MCF 10A (cell line): ENCODE measurements around the gene USF3. TPM values are rescaled to one million over a fixed set of nuclear protein-coding genes. Genes with fewer than 3 reads are reported as not detected.

Experiments used
- Bru-seq: library from RNA; stranded (reverse); fragments of 400-500 nt; gene quantifications from one replicate; lab custom pipeline; 2021; lab: Mats Ljungman, UMichigan
- BruChase-seq, 2 experiments: library from RNA; stranded (reverse); fragments of 400-500 nt; gene quantifications; one replicate each; lab custom pipeline; 2021; lab: Mats Ljungman, UMichigan
- BruUV-seq: library from RNA; stranded (reverse); fragments of 400-500 nt; replicated peaks from 2 replicates; lab custom pipeline; 2021; lab: Mats Ljungman, UMichigan
- CTCF ChIA-PET: fragments of 300-600 bp; sonication (Branson Sonifier 250); formaldehyde crosslinking; extraction: SDS; loops from one replicate; lab custom pipeline; 2021; ENCODE audit warnings: antibody characterized with exemption, inconsistent platforms; lab: Yijun Ruan, JAX
- POLR2A ChIA-PET: fragments of 300-600, 350-650 bp; sonication (Branson Sonifier 250); formaldehyde crosslinking; extraction: SDS; loops from one replicate; lab custom pipeline; 2020; ENCODE audit warnings: antibody characterized with exemption, inconsistent platforms; lab: Yijun Ruan, JAX
- DNase-seq: peaks from one replicate; pipeline ENCODE4 v3.0.0-alpha.2; 2018; ENCODE audit not compliant: unreplicated experiment
- H3K27ac Mint-ChIP-seq: one replicate; pipeline ENCODE4 v1.8.0; 2022; ENCODE audit warnings: mild to moderate bottlenecking, low read depth, mixed read lengths; ENCODE audit not compliant: unreplicated experiment
- H3K27me3 Mint-ChIP-seq: one replicate; pipeline ENCODE4 v1.8.0; 2022; ENCODE audit warnings: mixed read lengths; ENCODE audit not compliant: insufficient read depth, unreplicated experiment
- H3K36me3 Mint-ChIP-seq: one replicate; pipeline ENCODE4 v1.8.0; 2022; ENCODE audit warnings: mild to moderate bottlenecking, moderate library complexity, mixed read lengths; ENCODE audit not compliant: insufficient read depth, unreplicated experiment
- H3K4me1 Mint-ChIP-seq: one replicate; pipeline ENCODE4 v1.8.0; 2022; ENCODE audit warnings: mixed read lengths; ENCODE audit not compliant: insufficient read depth, unreplicated experiment
- H3K4me3 Mint-ChIP-seq: one replicate; pipeline ENCODE4 v1.8.0; 2022; ENCODE audit warnings: mild to moderate bottlenecking, moderate library complexity, mixed read lengths; ENCODE audit not compliant: unreplicated experiment
- H3K9me3 Mint-ChIP-seq: one replicate; pipeline ENCODE4 v1.8.0; 2022; ENCODE audit warnings: mixed read lengths; ENCODE audit not compliant: unreplicated experiment
- intact Hi-C: fragments of 100-400 bp; cut with micrococcal nuclease; formaldehyde crosslinking; loops from 2 replicates; pipeline ENCODE4 v1.14.1; 2022
- long read RNA-seq: library from polyadenylated mRNA; stranded (forward); transcript quantifications from one replicate; pipeline ENCODE4 v2.0.0, GENCODE V29; 2022
- total RNA-seq: library from RNA; stranded (reverse); gene quantifications from 2 replicates; pipeline ENCODE4 v1.2.3, GENCODE V29; 2022
- TF ChIP-seq, protein P1 (sequence below): fragments of 200-600 bp; IDR thresholded peaks from one replicate; pipeline ENCODE4 v1.8.0; 2022; ENCODE audit warnings: antibody characterized with exemption, mild to moderate bottlenecking; ENCODE audit not compliant: unreplicated experiment

Gene USF3, protein sequence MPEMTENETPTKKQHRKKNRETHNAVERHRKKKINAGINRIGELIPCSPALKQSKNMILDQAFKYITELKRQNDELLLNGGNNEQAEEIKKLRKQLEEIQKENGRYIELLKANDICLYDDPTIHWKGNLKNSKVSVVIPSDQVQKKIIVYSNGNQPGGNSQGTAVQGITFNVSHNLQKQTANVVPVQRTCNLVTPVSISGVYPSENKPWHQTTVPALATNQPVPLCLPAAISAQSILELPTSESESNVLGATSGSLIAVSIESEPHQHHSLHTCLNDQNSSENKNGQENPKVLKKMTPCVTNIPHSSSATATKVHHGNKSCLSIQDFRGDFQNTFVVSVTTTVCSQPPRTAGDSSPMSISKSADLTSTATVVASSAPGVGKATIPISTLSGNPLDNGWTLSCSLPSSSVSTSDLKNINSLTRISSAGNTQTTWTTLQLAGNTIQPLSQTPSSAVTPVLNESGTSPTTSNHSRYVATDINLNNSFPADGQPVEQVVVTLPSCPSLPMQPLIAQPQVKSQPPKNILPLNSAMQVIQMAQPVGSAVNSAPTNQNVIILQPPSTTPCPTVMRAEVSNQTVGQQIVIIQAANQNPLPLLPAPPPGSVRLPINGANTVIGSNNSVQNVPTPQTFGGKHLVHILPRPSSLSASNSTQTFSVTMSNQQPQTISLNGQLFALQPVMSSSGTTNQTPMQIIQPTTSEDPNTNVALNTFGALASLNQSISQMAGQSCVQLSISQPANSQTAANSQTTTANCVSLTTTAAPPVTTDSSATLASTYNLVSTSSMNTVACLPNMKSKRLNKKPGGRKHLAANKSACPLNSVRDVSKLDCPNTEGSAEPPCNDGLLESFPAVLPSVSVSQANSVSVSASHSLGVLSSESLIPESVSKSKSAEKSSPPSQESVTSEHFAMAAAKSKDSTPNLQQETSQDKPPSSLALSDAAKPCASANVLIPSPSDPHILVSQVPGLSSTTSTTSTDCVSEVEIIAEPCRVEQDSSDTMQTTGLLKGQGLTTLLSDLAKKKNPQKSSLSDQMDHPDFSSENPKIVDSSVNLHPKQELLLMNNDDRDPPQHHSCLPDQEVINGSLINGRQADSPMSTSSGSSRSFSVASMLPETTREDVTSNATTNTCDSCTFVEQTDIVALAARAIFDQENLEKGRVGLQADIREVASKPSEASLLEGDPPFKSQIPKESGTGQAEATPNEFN (N-terminal part only)
- total RNA-seq = 11.9 and 12.1 TPM in 2 replicates
- percentile 70 among the genes with signal in this experiment for Bru-seq, nascent RNA
- BruChase-seq, experiment 1, labeled RNA remaining after a 6-hour chase = percentile 90 among the genes with signal in this experiment
- percentile 82 among the genes with signal in this experiment for BruChase-seq, experiment 2, labeled RNA remaining after a 2-hour chase
- long read RNA-seq, partial matches to known transcripts = 2 of 7 reads
- long read RNA-seq, other reads (novel, unspliced or antisense) = 5 of 7 reads

DNA sequence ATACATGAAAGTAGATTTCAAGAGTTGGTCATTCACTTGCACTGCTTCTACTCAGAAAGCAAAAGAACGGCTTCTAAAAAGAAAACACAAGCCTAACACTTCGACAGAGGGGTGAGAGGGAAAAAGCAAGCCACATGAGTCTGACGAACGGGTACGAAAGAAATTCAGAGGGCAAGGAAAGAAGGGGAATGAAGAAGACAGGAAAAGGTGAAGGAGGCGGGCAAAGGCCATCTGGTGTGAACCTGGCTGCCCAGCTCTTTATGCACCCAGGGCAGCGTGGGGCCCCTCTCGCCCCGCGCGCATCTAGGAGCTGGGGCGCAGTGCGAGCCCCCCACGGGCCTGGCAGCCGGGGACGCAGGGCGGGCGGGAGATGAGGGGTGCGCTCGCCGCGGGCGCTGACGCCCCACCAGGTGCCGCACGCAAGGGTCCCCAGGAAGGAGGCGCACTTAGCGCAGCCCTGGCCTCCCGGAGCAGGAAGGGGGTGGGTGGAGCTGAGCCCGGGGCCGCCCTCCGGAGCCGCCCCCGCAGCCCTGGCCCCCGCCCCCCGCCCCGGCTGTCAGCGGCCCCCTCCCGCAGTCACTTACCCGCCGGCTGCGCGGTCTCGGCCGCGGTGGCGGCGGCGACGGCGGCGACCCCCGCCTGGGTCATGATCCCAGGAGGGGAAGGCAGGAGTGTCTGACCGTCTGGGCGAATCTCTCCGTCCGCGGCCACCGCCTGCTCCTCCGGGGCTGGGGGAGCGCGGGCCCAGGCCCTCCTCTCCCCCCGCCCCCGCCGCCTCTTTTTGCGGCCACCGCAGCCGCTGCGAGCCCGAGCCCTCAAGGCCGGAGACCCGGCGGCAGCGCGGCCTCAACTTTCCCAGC is at the start of gene USF3:
Gene USF3, minus strand, starts transcription at position 857 of the 860 bp plus-strand sequence. CDS start 21,764 bp downstream, outside the sequence.
- H3K9me3 Mint-ChIP-seq = no peaks in the 10 kb centered on the region
- peaks cover 6% of the 10 kb centered on the region for H3K36me3 Mint-ChIP-seq
- peak within 1 kb of the TSS; percentile 95 for H3K4me3 Mint-ChIP-seq
- intact Hi-C loops = loop anchor here (1.0 kb wide), 1 partner anchor 49 kb away; no protein-coding TSS in a partner anchor
- peak; percentile 60 for DNase-seq
- ChIA-PET CTCF (interaction anchor here (0.6 to 2.7 kb wide), 3 partner anchors 16 to 187 kb away, joined by 3 to 17 read pairs (median 3); partner anchors contain the start of gene NAA50), POLR2A (interaction anchor here (0.5 to 6.8 kb wide), 16 partner anchors 9 to 1549 kb away, joined by 3 to 116 read pairs (median 4); partner anchors contain the start of genes ATP6V1A, NAA50 and SPICE1)
- BruUV-seq = no TSS peak
- H3K27me3 Mint-ChIP-seq = no peaks in the 10 kb centered on the region
- H3K4me1 Mint-ChIP-seq = peaks cover 22% of the 10 kb centered on the region
- TF ChIP-seq, protein P1, sequence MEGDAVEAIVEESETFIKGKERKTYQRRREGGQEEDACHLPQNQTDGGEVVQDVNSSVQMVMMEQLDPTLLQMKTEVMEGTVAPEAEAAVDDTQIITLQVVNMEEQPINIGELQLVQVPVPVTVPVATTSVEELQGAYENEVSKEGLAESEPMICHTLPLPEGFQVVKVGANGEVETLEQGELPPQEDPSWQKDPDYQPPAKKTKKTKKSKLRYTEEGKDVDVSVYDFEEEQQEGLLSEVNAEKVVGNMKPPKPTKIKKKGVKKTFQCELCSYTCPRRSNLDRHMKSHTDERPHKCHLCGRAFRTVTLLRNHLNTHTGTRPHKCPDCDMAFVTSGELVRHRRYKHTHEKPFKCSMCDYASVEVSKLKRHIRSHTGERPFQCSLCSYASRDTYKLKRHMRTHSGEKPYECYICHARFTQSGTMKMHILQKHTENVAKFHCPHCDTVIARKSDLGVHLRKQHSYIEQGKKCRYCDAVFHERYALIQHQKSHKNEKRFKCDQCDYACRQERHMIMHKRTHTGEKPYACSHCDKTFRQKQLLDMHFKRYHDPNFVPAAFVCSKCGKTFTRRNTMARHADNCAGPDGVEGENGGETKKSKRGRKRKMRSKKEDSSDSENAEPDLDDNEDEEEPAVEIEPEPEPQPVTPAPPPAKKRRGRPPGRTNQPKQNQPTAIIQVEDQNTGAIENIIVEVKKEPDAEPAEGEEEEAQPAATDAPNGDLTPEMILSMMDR = no peak
- peak within 1 kb of the TSS; percentile 96 for H3K27ac Mint-ChIP-seq

DNA sequence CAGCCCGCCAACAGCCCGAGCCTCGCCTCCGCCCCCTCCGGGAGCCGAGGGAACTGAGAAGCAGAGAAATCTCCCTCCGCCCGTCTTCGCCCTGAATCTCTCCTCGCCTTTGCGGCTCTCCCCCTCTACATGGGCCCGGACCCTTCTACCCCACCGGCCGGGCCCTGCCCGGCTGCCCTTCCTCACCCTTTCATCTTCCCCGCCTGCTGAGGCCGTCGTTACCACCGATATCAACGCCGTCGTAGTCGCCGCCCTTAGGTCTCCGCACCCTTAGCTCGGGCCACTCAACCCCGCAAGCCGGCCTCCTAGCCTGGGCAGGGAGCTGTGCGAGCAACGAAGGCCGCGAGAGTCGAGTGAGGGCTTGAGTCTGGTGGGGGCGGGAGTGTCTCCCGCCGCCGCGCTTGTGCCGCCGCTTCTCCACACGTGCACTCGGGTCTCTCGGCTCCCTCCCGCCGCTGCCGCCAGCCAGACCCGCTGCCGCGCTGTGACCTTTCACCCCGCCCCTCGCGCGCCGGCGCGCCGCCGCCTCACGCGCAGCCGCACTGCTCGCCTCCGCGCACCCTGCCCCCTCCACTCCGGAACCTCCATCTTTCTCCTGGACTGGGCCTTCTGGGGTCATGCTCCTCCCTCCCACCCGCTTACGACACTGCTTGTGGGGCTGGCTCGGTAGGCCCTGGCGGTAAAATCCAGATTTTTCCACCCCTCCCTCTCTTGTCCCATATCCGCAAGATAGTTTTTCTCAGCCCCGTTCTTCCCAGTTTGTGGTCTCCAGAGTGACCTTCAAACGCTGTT is 49.5 kb upstream of the USF3 start, which contains the start of gene NAA50:
Gene NAA50, minus strand, starts transcription at position 494 of the 792 bp plus-strand sequence. Its CDS starts 300 bp downstream, at position 194.
- CTCF ChIA-PET = interaction anchor here (0.6 to 3.4 kb wide), 29 partner anchors 8 to 1401 kb away, joined by 3 to 37 read pairs (median 3); partner anchors contain the start of genes SPICE1 and ZBTB20
- intact Hi-C loops = loop anchor here (1.0 to 2.0 kb wide), 4 partner anchors 50 to 251 kb away; partner anchors contain the start of gene USF3
- BruUV-seq = no TSS peak
- TF ChIP-seq, protein P1 = peak; percentile 27
- H3K4me1 Mint-ChIP-seq = peaks cover 45% of the 10 kb centered on the region
- peak within 1 kb of the TSS; percentile 94 for H3K4me3 Mint-ChIP-seq
- no peaks in the 10 kb centered on the region for H3K27me3 Mint-ChIP-seq
- H3K9me3 Mint-ChIP-seq = no peaks in the 10 kb centered on the region
- POLR2A ChIA-PET = interaction anchor here (0.6 to 7.8 kb wide), 36 partner anchors 7 to 1401 kb away, joined by 3 to 116 read pairs (median 4); partner anchors contain the start of genes ATG3, CCDC191, SLC35A5 and SPICE1
- DNase-seq = peak; percentile 93
- H3K36me3 Mint-ChIP-seq = peaks cover 18% of the 10 kb centered on the region
- H3K27ac Mint-ChIP-seq = peak within 1 kb of the TSS; percentile 100
